K562 (cell line): ENCODE results near the gene SORCS1.

Source experiments
- EZH2 ChIP-seq: IDR thresholded peaks from 2 replicates; pipeline ENCODE4 v1.6.1; 2012; ENCODE audit warnings: low read depth, mild to moderate bottlenecking, inconsistent platforms, low read length, borderline replicate concordance
- MTA3 ChIP-seq: fragments of 450-650 bp; formaldehyde crosslinking; IDR thresholded peaks from 2 replicates; pipeline ENCODE4 v1.6.1; 2017; ENCODE audit warnings: mild to moderate bottlenecking, borderline replicate concordance
- POLR2A ChIP-seq: fragments of 450-650 bp; conservative IDR thresholded peaks from 2 replicates; pipeline ENCODE4 v1.6.1; 2016
- RFX5 ChIP-seq: IDR thresholded peaks from 2 replicates; pipeline ENCODE4 v1.6.1; 2011; ENCODE audit warnings: low read depth, mild to moderate bottlenecking, improper control_type of control experiment, low read length
- SMARCA5 ChIP-seq: fragments of 450-650 bp; IDR thresholded peaks from 2 replicates; pipeline ENCODE4 v1.6.1; 2016
- SPI1 ChIP-seq: IDR thresholded peaks from 2 replicates; pipeline ENCODE4 v1.6.1; 2011; ENCODE audit warnings: low read depth, low read length, control low read depth, borderline replicate concordance
- TGIF2 ChIP-seq: sonication (generic); formaldehyde crosslinking; IDR thresholded peaks from 2 replicates; pipeline ENCODE4 v1.8.1; 2022; ENCODE audit warnings: mild to moderate bottlenecking, missing genetic modification reagents, moderate library complexity
- ZNF274 ChIP-seq: IDR thresholded peaks from 2 replicates; pipeline ENCODE4 v1.6.1; 2011; ENCODE audit warnings: low read depth, mild to moderate bottlenecking, low read length, moderate library complexity, borderline replicate concordance
- TF ChIP-seq, protein P1 (sequence below): IDR thresholded peaks from 2 replicates; pipeline ENCODE4 v1.6.1; 2016; ENCODE audit warnings: missing genetic modification characterization, missing compliant biosample characterization
- TF ChIP-seq, protein P2 (sequence below), 3 experiments: IDR thresholded peaks in 2 of 3; conservative IDR thresholded peaks in 1 of 3; 2 replicates each; pipeline ENCODE4 v1.5.1; 2011 to 2012; ENCODE audit warnings: low read length in 3 of 3, mild to moderate bottlenecking in 3 of 3, control low read depth in 2 of 3, improper control_type of control experiment in 1 of 3, inconsistent platforms in 1 of 3, low read depth in 1 of 3, mixed read lengths in 1 of 3, moderate library complexity in 1 of 3; ENCODE audit not compliant: insufficient read depth in 2 of 3

DNA sequence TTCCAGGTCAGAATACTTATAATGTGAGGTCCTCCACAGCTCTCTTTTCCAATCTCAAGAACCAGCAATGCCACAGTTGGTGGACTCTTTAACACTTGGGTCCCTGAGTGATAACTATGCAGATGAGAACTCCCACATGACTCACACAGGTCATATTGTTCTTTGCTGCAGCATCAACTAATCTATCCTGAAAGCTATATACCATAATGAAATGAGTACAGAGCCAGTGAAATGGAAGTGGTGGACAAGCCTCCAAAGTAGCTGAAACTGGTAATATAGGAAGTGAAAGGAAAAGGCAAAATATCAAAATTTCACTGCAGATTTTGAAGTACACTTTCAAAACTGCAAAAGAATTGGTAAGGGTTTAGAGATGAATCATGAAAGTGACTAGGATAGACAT, 45.6 kb downstream of the SORCS1 start:
- TF ChIP-seq RFX5 = no peak
- TF ChIP-seq, protein P1, sequence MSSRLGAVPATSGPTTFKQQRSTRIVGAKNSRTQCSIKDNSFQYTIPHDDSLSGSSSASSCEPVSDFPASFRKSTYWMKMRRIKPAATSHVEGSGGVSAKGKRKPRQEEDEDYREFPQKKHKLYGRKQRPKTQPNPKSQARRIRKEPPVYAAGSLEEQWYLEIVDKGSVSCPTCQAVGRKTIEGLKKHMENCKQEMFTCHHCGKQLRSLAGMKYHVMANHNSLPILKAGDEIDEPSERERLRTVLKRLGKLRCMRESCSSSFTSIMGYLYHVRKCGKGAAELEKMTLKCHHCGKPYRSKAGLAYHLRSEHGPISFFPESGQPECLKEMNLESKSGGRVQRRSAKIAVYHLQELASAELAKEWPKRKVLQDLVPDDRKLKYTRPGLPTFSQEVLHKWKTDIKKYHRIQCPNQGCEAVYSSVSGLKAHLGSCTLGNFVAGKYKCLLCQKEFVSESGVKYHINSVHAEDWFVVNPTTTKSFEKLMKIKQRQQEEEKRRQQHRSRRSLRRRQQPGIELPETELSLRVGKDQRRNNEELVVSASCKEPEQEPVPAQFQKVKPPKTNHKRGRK (tag) = no peak
- TF ChIP-seq SPI1 = no peak
- TF ChIP-seq TGIF2 = no peak
- TF ChIP-seq, protein P2, sequence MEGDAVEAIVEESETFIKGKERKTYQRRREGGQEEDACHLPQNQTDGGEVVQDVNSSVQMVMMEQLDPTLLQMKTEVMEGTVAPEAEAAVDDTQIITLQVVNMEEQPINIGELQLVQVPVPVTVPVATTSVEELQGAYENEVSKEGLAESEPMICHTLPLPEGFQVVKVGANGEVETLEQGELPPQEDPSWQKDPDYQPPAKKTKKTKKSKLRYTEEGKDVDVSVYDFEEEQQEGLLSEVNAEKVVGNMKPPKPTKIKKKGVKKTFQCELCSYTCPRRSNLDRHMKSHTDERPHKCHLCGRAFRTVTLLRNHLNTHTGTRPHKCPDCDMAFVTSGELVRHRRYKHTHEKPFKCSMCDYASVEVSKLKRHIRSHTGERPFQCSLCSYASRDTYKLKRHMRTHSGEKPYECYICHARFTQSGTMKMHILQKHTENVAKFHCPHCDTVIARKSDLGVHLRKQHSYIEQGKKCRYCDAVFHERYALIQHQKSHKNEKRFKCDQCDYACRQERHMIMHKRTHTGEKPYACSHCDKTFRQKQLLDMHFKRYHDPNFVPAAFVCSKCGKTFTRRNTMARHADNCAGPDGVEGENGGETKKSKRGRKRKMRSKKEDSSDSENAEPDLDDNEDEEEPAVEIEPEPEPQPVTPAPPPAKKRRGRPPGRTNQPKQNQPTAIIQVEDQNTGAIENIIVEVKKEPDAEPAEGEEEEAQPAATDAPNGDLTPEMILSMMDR (IDR thresholded peaks at IDR 0.05 in 2 of 3, conservative IDR thresholded peaks at IDR 0.05 in 1 of 3; ENCODE audit: insufficient read depth in 2 of 3, low read depth in 1 of 3, low read length in 3 of 3) = no peak
- no peak for TF ChIP-seq SMARCA5
- TF ChIP-seq POLR2A = no peak
- TF ChIP-seq MTA3 = no peak
- no peak for TF ChIP-seq EZH2
- TF ChIP-seq ZNF274 = no peak
